ENCODE measurements around the gene CENPV. TPM values are rescaled to one million over a fixed set of nuclear protein-coding genes. Genes with fewer than 3 reads are reported as not detected.

The CENPV gene
- total and polyA plus RNA-seq, 2 of the 13 experiments (the other 11 are each of a cell fraction or from before 2014, with no cell fraction given) = 193 to 292 TPM

DNA sequence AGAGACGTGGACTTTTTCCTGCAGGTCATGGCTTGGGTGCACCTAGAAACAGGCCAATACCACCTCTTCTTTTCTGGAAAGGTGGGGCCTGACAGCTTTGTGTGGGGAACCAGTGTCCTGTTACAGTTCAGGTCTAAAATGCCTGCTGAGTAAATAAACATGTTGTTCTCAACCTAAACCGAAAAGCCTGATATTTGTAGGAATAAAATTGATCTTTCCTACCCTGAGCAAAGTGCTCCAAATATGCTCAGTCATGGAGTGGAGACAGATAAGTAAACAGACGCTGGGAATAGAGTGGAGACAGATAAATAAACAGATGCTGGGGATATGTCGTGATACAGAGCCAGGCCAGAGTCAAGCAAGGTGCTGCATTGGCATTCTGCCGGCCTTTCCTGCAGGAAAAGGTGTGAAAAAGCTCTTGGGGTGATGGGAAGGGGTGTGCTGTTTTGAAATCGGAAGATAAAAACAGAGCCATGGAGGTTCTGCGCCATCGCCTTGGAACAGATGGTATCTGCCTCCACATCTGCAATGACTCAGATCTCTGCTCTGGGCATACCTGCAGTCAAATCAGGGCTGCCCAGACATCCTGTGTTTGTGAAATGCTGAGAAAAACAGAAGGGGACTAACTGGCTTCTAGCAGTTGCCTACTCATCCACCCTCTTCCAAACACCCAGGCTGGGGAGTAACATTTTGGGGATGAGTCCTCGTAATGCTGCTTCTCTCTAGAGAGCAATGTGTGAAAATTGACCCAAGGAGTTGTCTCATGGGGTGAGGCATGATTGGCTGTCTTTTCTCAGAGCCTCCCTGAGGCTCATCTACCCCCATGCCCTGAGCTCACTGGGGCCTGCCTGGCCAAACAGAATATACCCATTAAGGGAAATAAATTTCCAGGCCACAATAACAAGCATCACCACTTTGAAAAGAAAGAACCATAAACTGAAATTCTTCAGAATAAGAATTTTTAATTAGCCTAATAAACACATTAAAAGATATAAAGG, 45.3 kb upstream of the CENPV start (continued):
- TF ChIP-seq ZNF121 (CRISPR knock-in tag; IDR thresholded peaks at IDR 0.05) = no peak
- TF ChIP-seq ZFP36L1 (CRISPR knock-in tag; IDR thresholded peaks at IDR 0.05) = no peak
- 0 out of 2 replicates have a peak, but pooled peaks have one; percentile 20 for TF ChIP-seq MIXL1 (CRISPR knock-in tag; IDR thresholded peaks at IDR 0.05)
- no peak for TF ChIP-seq AGO1 (IDR thresholded peaks at IDR 0.05; ENCODE audit: low read depth, low read length, poor library complexity, severe bottlenecking)
- no peak for TF ChIP-seq ZNF713 (CRISPR knock-in tag; IDR thresholded peaks at IDR 0.05)
- TF ChIP-seq, protein P1, sequence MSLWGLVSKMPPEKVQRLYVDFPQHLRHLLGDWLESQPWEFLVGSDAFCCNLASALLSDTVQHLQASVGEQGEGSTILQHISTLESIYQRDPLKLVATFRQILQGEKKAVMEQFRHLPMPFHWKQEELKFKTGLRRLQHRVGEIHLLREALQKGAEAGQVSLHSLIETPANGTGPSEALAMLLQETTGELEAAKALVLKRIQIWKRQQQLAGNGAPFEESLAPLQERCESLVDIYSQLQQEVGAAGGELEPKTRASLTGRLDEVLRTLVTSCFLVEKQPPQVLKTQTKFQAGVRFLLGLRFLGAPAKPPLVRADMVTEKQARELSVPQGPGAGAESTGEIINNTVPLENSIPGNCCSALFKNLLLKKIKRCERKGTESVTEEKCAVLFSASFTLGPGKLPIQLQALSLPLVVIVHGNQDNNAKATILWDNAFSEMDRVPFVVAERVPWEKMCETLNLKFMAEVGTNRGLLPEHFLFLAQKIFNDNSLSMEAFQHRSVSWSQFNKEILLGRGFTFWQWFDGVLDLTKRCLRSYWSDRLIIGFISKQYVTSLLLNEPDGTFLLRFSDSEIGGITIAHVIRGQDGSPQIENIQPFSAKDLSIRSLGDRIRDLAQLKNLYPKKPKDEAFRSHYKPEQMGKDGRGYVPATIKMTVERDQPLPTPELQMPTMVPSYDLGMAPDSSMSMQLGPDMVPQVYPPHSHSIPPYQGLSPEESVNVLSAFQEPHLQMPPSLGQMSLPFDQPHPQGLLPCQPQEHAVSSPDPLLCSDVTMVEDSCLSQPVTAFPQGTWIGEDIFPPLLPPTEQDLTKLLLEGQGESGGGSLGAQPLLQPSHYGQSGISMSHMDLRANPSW (CRISPR knock-in tag; IDR thresholded peaks at IDR 0.05; ENCODE audit: borderline replicate concordance) = no peak
- no peak for TF ChIP-seq XBP1 (CRISPR knock-in tag; IDR thresholded peaks at IDR 0.05)
- no peak for TF ChIP-seq NFKB2 (CRISPR knock-in tag; IDR thresholded peaks at IDR 0.05; ENCODE audit: borderline replicate concordance)
- no peak; the same call in 1 of the 2 replicates for TF ChIP-seq ZNF441 (CRISPR knock-in tag; IDR thresholded peaks at IDR 0.05; ENCODE audit: borderline replicate concordance)
- TF ChIP-seq ZNF670 (CRISPR knock-in tag; IDR thresholded peaks at IDR 0.05; ENCODE audit: borderline replicate concordance) = no peak
- TF ChIP-seq, protein P2, sequence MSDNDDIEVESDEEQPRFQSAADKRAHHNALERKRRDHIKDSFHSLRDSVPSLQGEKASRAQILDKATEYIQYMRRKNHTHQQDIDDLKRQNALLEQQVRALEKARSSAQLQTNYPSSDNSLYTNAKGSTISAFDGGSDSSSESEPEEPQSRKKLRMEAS (IDR thresholded peaks at IDR 0.05) = no peak
- TF ChIP-seq ATF7-NPFF (CRISPR knock-in tag; IDR thresholded peaks at IDR 0.05; ENCODE audit: low read depth) = no peak
- no peak for TF ChIP-seq ESRRA (CRISPR knock-in tag; IDR thresholded peaks at IDR 0.05; ENCODE audit: low read depth)
- TF ChIP-seq SALL2 (CRISPR knock-in tag; IDR thresholded peaks at IDR 0.05) = no peak
- peak; percentile 46; the same call in 1 of the 2 replicates for TF ChIP-seq NCOR1 (IDR thresholded peaks at IDR 0.05; ENCODE audit: borderline replicate concordance, low read length)
- no peak for TF ChIP-seq HES4 (CRISPR knock-in tag; IDR thresholded peaks at IDR 0.05; ENCODE audit: borderline replicate concordance)
- no peak for TF ChIP-seq ATF7 (IDR thresholded peaks at IDR 0.05)
- no peak for TF ChIP-seq ATF7 (CRISPR knock-in tag; IDR thresholded peaks at IDR 0.05)
- TF ChIP-seq CSRNP1 (CRISPR knock-in tag; IDR thresholded peaks at IDR 0.05) = no peak
- TF ChIP-seq ZBTB7B (CRISPR knock-in tag; IDR thresholded peaks at IDR 0.05) = no peak
- no peak for TF ChIP-seq GLMP (CRISPR knock-in tag; IDR thresholded peaks at IDR 0.05; ENCODE audit: borderline replicate concordance)
- no peak for TF ChIP-seq JARID2 (CRISPR knock-in tag; IDR thresholded peaks at IDR 0.05; ENCODE audit: insufficient replicate concordance)
- no peak for TF ChIP-seq ZC3H4 (CRISPR knock-in tag; IDR thresholded peaks at IDR 0.05; ENCODE audit: borderline replicate concordance)

Data from HepG2 (cell line).